Measurements from ENCODE around the gene TMEM92.

DNA sequence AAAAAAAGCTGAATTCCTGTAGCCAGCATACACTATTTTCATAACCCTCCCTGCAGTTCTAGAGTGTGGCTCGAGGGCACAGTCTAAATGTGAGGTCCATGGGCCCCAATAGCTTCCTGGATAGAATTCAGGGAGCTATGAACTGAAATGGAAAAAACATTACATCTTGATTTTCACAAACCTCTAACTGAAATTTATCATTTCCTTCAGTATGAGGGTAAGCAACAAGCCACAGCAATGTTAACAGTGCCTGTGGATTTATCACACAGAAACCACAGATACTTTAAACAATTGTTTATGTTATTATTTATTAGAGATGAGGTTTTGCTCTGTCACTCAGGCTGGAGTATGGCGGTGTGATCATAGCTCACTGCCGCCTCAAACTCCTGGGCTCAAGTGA is 18.2 kb downstream of the TMEM92 start:
- TF ChIP-seq POLR2AphosphoS5 (IDR thresholded peaks at IDR 0.05; ENCODE audit: low read depth, low read length), result no peak
- no peak for TF ChIP-seq PAX5 (IDR thresholded peaks at IDR 0.05; ENCODE audit: insufficient read depth, low read length, severe bottlenecking)
- no peak for TF ChIP-seq TAF1 (IDR thresholded peaks at IDR 0.05; ENCODE audit: low read depth, low read length)
